GM21381 (cell line): Measurements from ENCODE around the gene SHOC2.

ENCODE experiments used
- ATAC-seq: cut with Tn5 transposase; IDR thresholded peaks from one replicate; pipeline ENCODE4 v1.9.1; 2021; ENCODE audit warnings: mild to moderate bottlenecking, moderate library complexity; ENCODE audit not compliant: unreplicated experiment

Gene SHOC2

DNA sequence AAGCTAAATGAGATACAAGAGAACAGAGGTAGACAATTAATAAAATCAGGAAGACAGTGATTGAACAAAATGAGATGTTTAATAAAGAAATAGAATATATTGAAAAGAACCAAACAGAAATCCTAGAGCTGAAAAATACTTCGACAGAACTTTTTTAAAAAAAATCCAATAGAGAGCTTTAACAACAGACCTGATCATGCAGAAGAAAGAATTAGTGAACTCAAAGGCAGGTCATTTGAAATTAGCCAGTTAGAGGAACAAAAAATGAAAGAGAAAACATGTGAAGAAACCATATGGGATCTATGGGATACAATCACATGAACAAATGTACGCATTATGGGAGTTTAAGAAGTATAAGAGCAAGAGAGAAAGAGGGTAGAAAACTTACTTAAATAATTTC, 120.1 kb downstream of the SHOC2 start:
- no peak for ATAC-seq

GRCh38 chr10:111057006-111057405, 137.6 kb downstream of the SHOC2 start:
- no peak for ATAC-seq
